ENCODE results near the gene LILRB4.

The LILRB4 gene

DNA sequence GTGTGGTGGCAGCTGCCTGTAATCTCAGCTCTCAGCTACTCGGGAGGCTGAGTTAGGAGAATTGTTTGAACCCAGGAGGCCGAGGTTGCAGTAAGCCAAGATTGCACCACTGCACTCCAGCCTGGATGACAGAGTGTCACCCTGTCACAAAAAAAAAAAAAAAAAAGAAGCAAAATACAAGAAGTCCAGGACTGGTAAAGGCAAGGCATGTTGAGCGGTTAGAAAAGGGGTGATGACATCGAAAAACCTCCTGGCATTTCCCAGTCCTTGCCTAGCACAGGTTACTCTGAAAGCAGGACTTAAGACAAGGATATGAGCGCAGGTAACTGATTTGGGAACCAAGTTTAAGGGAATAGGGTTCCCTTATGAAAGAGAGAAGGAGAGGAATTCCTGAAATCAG lies 2.5 kb upstream of the LILRB4 start:
- no peaks in the 10 kb centered on the region; a peak in 1 of 3 replicates for H3K36me3 ChIP-seq (ENCODE audit: control insufficient read depth in 2 of 2, insufficient read depth in 1 of 2, low read length in 2 of 2)
- TF ChIP-seq ZBTB17 (tag by site-specific recombination; IDR thresholded peaks at IDR 0.05): no peak
- TF ChIP-seq, protein P1, sequence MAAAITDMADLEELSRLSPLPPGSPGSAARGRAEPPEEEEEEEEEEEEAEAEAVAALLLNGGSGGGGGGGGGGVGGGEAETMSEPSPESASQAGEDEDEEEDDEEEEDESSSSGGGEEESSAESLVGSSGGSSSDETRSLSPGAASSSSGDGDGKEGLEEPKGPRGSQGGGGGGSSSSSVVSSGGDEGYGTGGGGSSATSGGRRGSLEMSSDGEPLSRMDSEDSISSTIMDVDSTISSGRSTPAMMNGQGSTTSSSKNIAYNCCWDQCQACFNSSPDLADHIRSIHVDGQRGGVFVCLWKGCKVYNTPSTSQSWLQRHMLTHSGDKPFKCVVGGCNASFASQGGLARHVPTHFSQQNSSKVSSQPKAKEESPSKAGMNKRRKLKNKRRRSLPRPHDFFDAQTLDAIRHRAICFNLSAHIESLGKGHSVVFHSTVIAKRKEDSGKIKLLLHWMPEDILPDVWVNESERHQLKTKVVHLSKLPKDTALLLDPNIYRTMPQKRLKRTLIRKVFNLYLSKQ (tag by site-specific recombination; IDR thresholded peaks at IDR 0.05; ENCODE audit: borderline replicate concordance): no peak
- no peak for TF ChIP-seq ZNF239 (tag by site-specific recombination; IDR thresholded peaks at IDR 0.05)
- CTCF ChIA-PET: interaction anchor here (4.7 kb wide), 1 partner anchor 14 kb away, joined by 18 read pairs; no protein-coding TSS in a partner anchor
- POLR2A ChIA-PET: no interaction called here
- H3K4me1 ChIP-seq (ENCODE audit: control insufficient read depth, insufficient read depth, low read length): no peaks in the 10 kb centered on the region
- H3K4me3 ChIP-seq (ENCODE audit: low read depth, low read length): no peak overlapping the region
- no peaks in the 10 kb centered on the region for H3K9me3 ChIP-seq (ENCODE audit: control insufficient read depth, insufficient read depth, low read depth, low read length)
- no peak overlapping the region for H3K27ac ChIP-seq (ENCODE audit: extremely low read depth, low read depth, low read length)

- Histone ChIP-seq H3K4me3 (ENCODE audit: low read depth, low read length) (no peak overlapping the region), H3K27ac (ENCODE audit: extremely low read depth, low read depth, low read length) (no peak overlapping the region), H3K9me3 (ENCODE audit: control insufficient read depth, insufficient read depth, low read depth, low read length) (no peaks in the 10 kb centered on the region), H3K4me1 (ENCODE audit: control insufficient read depth, insufficient read depth, low read length) (no peaks in the 10 kb centered on the region), H3K36me3 (ENCODE audit: control insufficient read depth in 2 of 2, insufficient read depth in 1 of 2, low read length in 2 of 2) (no peaks in the 10 kb centered on the region; a peak in 1 of 3 replicates)
- ChIA-PET POLR2A (no interaction called here), CTCF (interaction anchor here (0.6 to 4.7 kb wide), 3 partner anchors 8 to 267 kb away, joined by 3 to 18 read pairs (median 3); no protein-coding TSS in a partner anchor)
- TF ChIP-seq PBX3 (CRISPR knock-in tag; IDR thresholded peaks at IDR 0.05): no peak
- no peak for TF ChIP-seq ZNF707 (tag by site-specific recombination; IDR thresholded peaks at IDR 0.05)
- no peak for TF ChIP-seq ZNF335 (tag by site-specific recombination; conservative IDR thresholded peaks at IDR 0.05)
Measured at GRCh38 chr19:54660964-54661363, 1.8 kb upstream of the LILRB4 start.

GRCh38 chr19:54661846-54662481 lies 821 bp upstream of the LILRB4 start:
- CTCF ChIA-PET: interaction anchor here (1.3 to 4.7 kb wide), 3 partner anchors 8 to 12 kb away, joined by 3 to 18 read pairs (median 4); no protein-coding TSS in a partner anchor
- no peak for TF ChIP-seq ZNF585B (tag by site-specific recombination; IDR thresholded peaks at IDR 0.05)
- no peak for TF ChIP-seq ZNF623 (tag by site-specific recombination; IDR thresholded peaks at IDR 0.05)
- no peak for TF ChIP-seq MZF1 (tag by site-specific recombination; IDR thresholded peaks at IDR 0.05; ENCODE audit: borderline replicate concordance)
- TF ChIP-seq WT1 (tag by site-specific recombination; IDR thresholded peaks at IDR 0.05): no peak
- no peak for TF ChIP-seq ZNF837 (tag by site-specific recombination; IDR thresholded peaks at IDR 0.05)
- TF ChIP-seq KLF16 (tag by site-specific recombination; IDR thresholded peaks at IDR 0.05): no peak
- no peak for TF ChIP-seq ZNF37A (tag by site-specific recombination; IDR thresholded peaks at IDR 0.05)
- no peak for TF ChIP-seq ZNF514 (tag by site-specific recombination; IDR thresholded peaks at IDR 0.05)
- no peak for TF ChIP-seq ZFP37 (tag by site-specific recombination; IDR thresholded peaks at IDR 0.05)
- no peak for TF ChIP-seq ZNF202 (tag by site-specific recombination; IDR thresholded peaks at IDR 0.05; ENCODE audit: borderline replicate concordance)
- no peak for TF ChIP-seq FEZF1 (tag by site-specific recombination; IDR thresholded peaks at IDR 0.05)
- TF ChIP-seq HOXD13 (CRISPR knock-in tag; IDR thresholded peaks at IDR 0.05; ENCODE audit: borderline replicate concordance): no peak
- no peak overlapping the region for H3K27ac ChIP-seq (ENCODE audit: extremely low read depth, low read depth, low read length)
- no peak overlapping the region for H3K4me3 ChIP-seq (ENCODE audit: low read depth, low read length)
- H3K4me1 ChIP-seq (ENCODE audit: control insufficient read depth, insufficient read depth, low read length): no peaks in the 10 kb centered on the region
- H3K9me3 ChIP-seq (ENCODE audit: control insufficient read depth, insufficient read depth, low read depth, low read length): no peaks in the 10 kb centered on the region
- POLR2A ChIA-PET: no interaction called here
- no peaks in the 10 kb centered on the region; a peak in 1 of 3 replicates for H3K36me3 ChIP-seq (ENCODE audit: control insufficient read depth in 2 of 2, insufficient read depth in 1 of 2, low read length in 2 of 2)

All from HEK293 (cell line).